AG04450 (cell line): ENCODE measurements around the gene ACBD6. TPM values are rescaled to one million over a fixed set of nuclear protein-coding genes. Genes with fewer than 3 reads are reported as not detected.

Source experiments
- CTCF ChIA-PET: fragments of 300-600, 350-600 bp; formaldehyde crosslinking; extraction: SDS; loops from one replicate; lab custom pipeline; 2022; ENCODE audit warnings: antibody characterized with exemption, inconsistent platforms; lab: Charles Lee
- POLR2A ChIA-PET: fragments of 350-600 bp; formaldehyde crosslinking; extraction: SDS; loops from one replicate; lab custom pipeline; 2021; ENCODE audit warnings: antibody characterized with exemption, inconsistent platforms; lab: Yijun Ruan, JAX
- DNase-seq: peaks from one replicate; pipeline ENCODE4 v3.0.0-alpha.2; 2011; ENCODE audit warnings: low read depth, low spot score
- H3K27ac ChIP-seq: one replicate; pipeline ENCODE4 v1.5.1; 2012; ENCODE audit warnings: low read depth, low read length, control low read depth
- H3K27me3 ChIP-seq: one replicate; pipeline ENCODE4 v1.6.0; 2012; ENCODE audit warnings: low read length; ENCODE audit not compliant: control insufficient read depth, insufficient read depth
- H3K4me3 ChIP-seq: 2 replicates; pipeline ENCODE4 v1.5.1; 2011; ENCODE audit warnings: mild to moderate bottlenecking, low read depth, low read length, control low read depth
- H3K9me3 ChIP-seq: 2 replicates; pipeline ENCODE4 v1.5.1; 2012; ENCODE audit warnings: low read length; ENCODE audit not compliant: control insufficient read depth, insufficient read depth
- CTCF ChIP-seq: IDR thresholded peaks from 2 replicates; pipeline ENCODE4 v1.5.1; 2011; ENCODE audit warnings: low read depth, low read length, control low read depth, inconsistent platforms
- polyA plus RNA-seq: library from polyadenylated mRNA; depleted of rRNA; stranded (reverse); fragments of >200 nt; gene quantifications from 2 replicates; pipeline ENCODE4 v1.2.3, GENCODE V29; 2011

ACBD6 gene
- polyA plus RNA-seq, 1 experiment: 87.6 TPM

GRCh38 chr1:180501865-180502360, 464 bp downstream of the ACBD6 start:
- Histone ChIP-seq H3K27me3 (no peaks in the 10 kb centered on the region), H3K4me3 (peak overlapping the region; percentile 94), H3K9me3 (peaks cover 3% of the 10 kb centered on the region; the same call in 1 of the 2 replicates), H3K27ac (peak overlapping the region; percentile 94)
- ChIA-PET POLR2A (interaction anchor here (1.3 to 1.5 kb wide), 3 partner anchors 9 to 14 kb away, joined by 3 to 6 read pairs (median 3); no protein-coding TSS in a partner anchor), CTCF (interaction anchor here (1.0 to 2.8 kb wide), 3 partner anchors 14 to 249 kb away, joined by 3 to 15 read pairs (median 7); no protein-coding TSS in a partner anchor)
- TF ChIP-seq CTCF: no peak
- no peak for DNase-seq

GRCh38 chr1:180500689-180501088, 1.7 kb downstream of the ACBD6 start:
- CTCF ChIA-PET: interaction anchor here (0.5 to 3.0 kb wide), 6 partner anchors 18 to 426 kb away, joined by 3 to 9 read pairs (median 6); no protein-coding TSS in a partner anchor
- no peak for TF ChIP-seq CTCF
- no peak for DNase-seq

GRCh38 chr1:180498594-180498993, 3.8 kb downstream of the ACBD6 start:
- Histone ChIP-seq H3K4me3 (no peak overlapping the region), H3K27ac (no peak overlapping the region), H3K9me3 (peaks cover 3% of the 10 kb centered on the region; the same call in 1 of the 2 replicates), H3K27me3 (no peaks in the 10 kb centered on the region)
- POLR2A ChIA-PET: interaction anchor here (0.7 kb wide), 1 partner anchor 37 kb away, joined by 5 read pairs; no protein-coding TSS in a partner anchor
- DNase-seq: no peak
- no peak for TF ChIP-seq CTCF
- CTCF ChIA-PET: interaction anchor here (0.6 to 3.0 kb wide), 7 partner anchors 16 to 643 kb away, joined by 3 to 9 read pairs (median 5); no protein-coding TSS in a partner anchor

More at GRCh38 chr1:180500689-180501088, 1.7 kb downstream of the ACBD6 start:
- H3K27me3 ChIP-seq: no peaks in the 10 kb centered on the region
- H3K9me3 ChIP-seq: peaks cover 3% of the 10 kb centered on the region; the same call in 1 of the 2 replicates
- H3K4me3 ChIP-seq: peak overlapping the region; percentile 94
- H3K27ac ChIP-seq: no peak overlapping the region
- POLR2A ChIA-PET: interaction anchor here (0.6 to 0.7 kb wide), 3 partner anchors 11 to 667 kb away, joined by 3 to 4 read pairs (median 3); no protein-coding TSS in a partner anchor

- ChIA-PET POLR2A (no interaction called here), CTCF (interaction anchor here (1.2 to 1.8 kb wide), 3 partner anchors 15 to 668 kb away, joined by 3 to 10 read pairs (median 3); no protein-coding TSS in a partner anchor)
- H3K27me3 ChIP-seq: no peaks in the 10 kb centered on the region
- H3K9me3 ChIP-seq: peaks cover 3% of the 10 kb centered on the region; the same call in 1 of the 2 replicates
- no peak for DNase-seq
- no peak overlapping the region for H3K4me3 ChIP-seq
- H3K27ac ChIP-seq: no peak overlapping the region
- no peak for TF ChIP-seq CTCF
These were observed 4.6 kb downstream of the ACBD6 start for GRCh38 chr1:180497826-180498225.

- Histone ChIP-seq H3K4me3 (no peak overlapping the region), H3K9me3 (no peaks in the 10 kb centered on the region), H3K27me3 (no peaks in the 10 kb centered on the region), H3K27ac (no peak overlapping the region)
- ChIA-PET POLR2A (no interaction called here), CTCF (interaction anchor here (1.9 to 2.5 kb wide), 2 partner anchors 11 to 369 kb away, joined by 7 to 9 read pairs; no protein-coding TSS in a partner anchor)
- DNase-seq: no peak
- TF ChIP-seq CTCF: no peak
These were observed 8.0 kb downstream of the ACBD6 start for GRCh38 chr1:180494370-180494769.
